Spleen (tissue), 7 donors: ENCODE results near the gene NACC1.

Experiments used
- POLR2AphosphoS5 ChIP-seq, 3 donors: sonication (generic); formaldehyde crosslinking; IDR thresholded peaks; one replicate each; pipeline ENCODE4 v1.5.1; 2017; ENCODE audit warnings: antibody characterized with exemption in 3 of 3
- TF ChIP-seq, protein P1 (sequence below), 11 experiments: fragments of 200-600 bp in 7 of 11; fragments of 450-650 bp in 4 of 11; sonication (generic) in 4 of 11; IDR thresholded peaks in 8 of 11; conservative IDR thresholded peaks in 3 of 11; 1 replicate in 7 of 11; 2 replicates in 4 of 11; pipeline versions ENCODE4 v1.4.0 to v1.8.0; 2016 to 2021; ENCODE audit warnings: antibody characterized with exemption in 11 of 11, inconsistent platforms in 4 of 11, mild to moderate bottlenecking in 1 of 11
- donor health status: DM: no; HTN: no; CAD: no; lungs with moderate emphysema.
- donor health status: DM: no; HTN: no; CAD: no.
- donor health status: DM: no; HTN: no; CAD: no.

DNA sequence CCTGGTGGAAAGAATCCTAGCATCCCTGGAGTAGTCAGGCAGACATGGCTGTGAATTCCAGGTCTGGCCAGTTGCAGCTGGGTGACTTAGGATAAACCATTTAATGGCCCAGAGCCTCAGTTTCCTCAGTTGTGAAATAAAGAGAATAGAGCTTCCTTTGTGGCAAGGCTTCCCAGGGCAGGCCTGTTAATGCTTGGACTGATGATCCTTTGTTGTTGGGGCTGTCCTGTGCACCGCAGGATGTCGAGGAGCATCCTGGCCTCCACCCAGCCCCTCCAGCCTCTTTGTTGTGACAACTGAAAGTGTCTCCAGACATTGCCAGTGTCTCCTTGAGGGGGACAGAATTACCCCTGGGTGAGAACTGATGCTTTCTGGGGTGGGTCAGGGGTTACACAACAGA lies 31.7 kb upstream of the NACC1 start:
- TF ChIP-seq, protein P1, sequence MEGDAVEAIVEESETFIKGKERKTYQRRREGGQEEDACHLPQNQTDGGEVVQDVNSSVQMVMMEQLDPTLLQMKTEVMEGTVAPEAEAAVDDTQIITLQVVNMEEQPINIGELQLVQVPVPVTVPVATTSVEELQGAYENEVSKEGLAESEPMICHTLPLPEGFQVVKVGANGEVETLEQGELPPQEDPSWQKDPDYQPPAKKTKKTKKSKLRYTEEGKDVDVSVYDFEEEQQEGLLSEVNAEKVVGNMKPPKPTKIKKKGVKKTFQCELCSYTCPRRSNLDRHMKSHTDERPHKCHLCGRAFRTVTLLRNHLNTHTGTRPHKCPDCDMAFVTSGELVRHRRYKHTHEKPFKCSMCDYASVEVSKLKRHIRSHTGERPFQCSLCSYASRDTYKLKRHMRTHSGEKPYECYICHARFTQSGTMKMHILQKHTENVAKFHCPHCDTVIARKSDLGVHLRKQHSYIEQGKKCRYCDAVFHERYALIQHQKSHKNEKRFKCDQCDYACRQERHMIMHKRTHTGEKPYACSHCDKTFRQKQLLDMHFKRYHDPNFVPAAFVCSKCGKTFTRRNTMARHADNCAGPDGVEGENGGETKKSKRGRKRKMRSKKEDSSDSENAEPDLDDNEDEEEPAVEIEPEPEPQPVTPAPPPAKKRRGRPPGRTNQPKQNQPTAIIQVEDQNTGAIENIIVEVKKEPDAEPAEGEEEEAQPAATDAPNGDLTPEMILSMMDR (IDR thresholded peaks at IDR 0.05 in 8 of 11, conservative IDR thresholded peaks at IDR 0.05 in 3 of 11) = no peak
- no peak for TF ChIP-seq POLR2AphosphoS5 (IDR thresholded peaks at IDR 0.05)
